A549 (cell line): ENCODE measurements around the gene TM4SF1.

Experiments used
- CBX2 ChIP-seq: fragments of 200-600 bp; sonication (generic); IDR thresholded peaks from 2 replicates; pipeline ENCODE4 v1.6.1; 2016; ENCODE audit warnings: low read depth, mild to moderate bottlenecking, borderline replicate concordance
- RAD21 ChIP-seq, 2 experiments: fragments of >200 bp in 1 of 2; sonication (Bioruptor Twin) in 1 of 2; formaldehyde crosslinking in 1 of 2; IDR thresholded peaks in 1 of 2; conservative IDR thresholded peaks in 1 of 2; 2 replicates in 1 of 2; 3 replicates in 1 of 2; pipeline ENCODE4 v1.6.1; 2012 to 2018; ENCODE audit warnings: inconsistent platforms in 1 of 2
- TF ChIP-seq, protein P1 (sequence below): fragments of >200 bp; sonication (Bioruptor Twin); formaldehyde crosslinking; IDR thresholded peaks from 3 replicates; pipeline ENCODE4 v1.5.1; 2016
- TF ChIP-seq, protein P2 (sequence below): IDR thresholded peaks from 2 replicates; pipeline ENCODE4 v1.6.1; 2012

DNA sequence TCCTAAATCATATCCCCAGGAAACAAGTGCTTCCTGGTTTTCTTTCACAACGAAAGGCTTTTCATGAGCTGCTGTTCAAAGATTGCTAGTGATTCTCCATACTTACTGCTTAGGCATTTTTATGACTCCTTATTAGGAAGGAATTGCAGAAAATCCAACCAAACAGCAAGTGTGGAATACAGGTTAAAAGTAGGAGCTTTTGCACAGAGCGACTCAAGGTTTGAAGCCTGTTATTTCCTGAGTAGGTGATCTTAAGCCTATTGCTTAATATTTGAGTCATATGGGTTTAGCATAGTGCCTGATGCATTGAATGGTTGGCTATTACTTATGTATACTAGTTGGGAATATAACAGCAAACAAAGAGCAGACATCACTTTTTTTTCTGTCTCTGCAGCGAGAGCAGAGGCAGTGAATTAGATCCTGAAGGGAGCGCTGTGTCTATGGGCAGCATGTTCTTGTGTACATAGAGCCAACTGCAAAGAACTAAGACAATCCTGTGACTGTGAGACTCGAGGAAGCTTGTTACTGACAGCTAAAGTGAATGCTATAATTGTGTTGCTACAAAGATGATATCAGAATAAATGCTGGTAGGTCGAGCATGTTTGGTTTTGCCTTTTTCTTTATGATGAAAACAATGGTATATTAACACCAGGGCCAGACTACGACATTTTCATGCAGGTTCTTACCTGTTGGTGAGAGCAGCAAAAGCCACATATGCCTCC is 6.3 kb downstream of the TM4SF1 start:
- TF ChIP-seq CBX2 (no peak), RAD21 (conservative IDR thresholded peaks at IDR 0.05 in 1 of 2, IDR thresholded peaks at IDR 0.05 in 1 of 2) (peak; percentile 39 to 43; a peak in 4 of 5 replicates)
- TF ChIP-seq, protein P1, sequence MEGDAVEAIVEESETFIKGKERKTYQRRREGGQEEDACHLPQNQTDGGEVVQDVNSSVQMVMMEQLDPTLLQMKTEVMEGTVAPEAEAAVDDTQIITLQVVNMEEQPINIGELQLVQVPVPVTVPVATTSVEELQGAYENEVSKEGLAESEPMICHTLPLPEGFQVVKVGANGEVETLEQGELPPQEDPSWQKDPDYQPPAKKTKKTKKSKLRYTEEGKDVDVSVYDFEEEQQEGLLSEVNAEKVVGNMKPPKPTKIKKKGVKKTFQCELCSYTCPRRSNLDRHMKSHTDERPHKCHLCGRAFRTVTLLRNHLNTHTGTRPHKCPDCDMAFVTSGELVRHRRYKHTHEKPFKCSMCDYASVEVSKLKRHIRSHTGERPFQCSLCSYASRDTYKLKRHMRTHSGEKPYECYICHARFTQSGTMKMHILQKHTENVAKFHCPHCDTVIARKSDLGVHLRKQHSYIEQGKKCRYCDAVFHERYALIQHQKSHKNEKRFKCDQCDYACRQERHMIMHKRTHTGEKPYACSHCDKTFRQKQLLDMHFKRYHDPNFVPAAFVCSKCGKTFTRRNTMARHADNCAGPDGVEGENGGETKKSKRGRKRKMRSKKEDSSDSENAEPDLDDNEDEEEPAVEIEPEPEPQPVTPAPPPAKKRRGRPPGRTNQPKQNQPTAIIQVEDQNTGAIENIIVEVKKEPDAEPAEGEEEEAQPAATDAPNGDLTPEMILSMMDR = peak; percentile 41; the same call in 2 of the 3 replicates
- TF ChIP-seq, protein P2, sequence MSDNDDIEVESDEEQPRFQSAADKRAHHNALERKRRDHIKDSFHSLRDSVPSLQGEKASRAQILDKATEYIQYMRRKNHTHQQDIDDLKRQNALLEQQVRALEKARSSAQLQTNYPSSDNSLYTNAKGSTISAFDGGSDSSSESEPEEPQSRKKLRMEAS = peak; percentile 68; the same call in 1 of the 2 replicates
